Lung (tissue), 12 donors: Measurements from ENCODE around the gene RNGTT. TPM values are rescaled to one million over a fixed set of nuclear protein-coding genes. Genes with fewer than 3 reads are reported as not detected.

ENCODE experiments used
- ATAC-seq: fragments of 200-7000 bp; cut with Tn5 transposase; one replicate; pipeline ENCODE4 v1.9.1; 2020; ENCODE audit warnings: moderate number of reproducible peaks; ENCODE audit not compliant: insufficient read depth, low FRiP score
- DNase-seq, 3 donors: peaks; one replicate each; pipeline ENCODE4 v3.0.0-alpha.2; 2013 to 2017
- H3K27ac ChIP-seq, 2 donors: one replicate each; pipeline ENCODE4 v1.5.1; 2013; ENCODE audit warnings: mild to moderate bottlenecking in 2 of 2, moderate library complexity in 2 of 2, control low read depth in 1 of 2, inconsistent platforms in 1 of 2, low read depth in 1 of 2, low read length in 1 of 2
- H3K27me3 ChIP-seq, 3 donors: one replicate each; pipeline ENCODE4 v1.5.1; 2013; ENCODE audit warnings: low read length in 2 of 3; ENCODE audit not compliant: control insufficient read depth in 3 of 3, insufficient read depth in 3 of 3
- H3K36me3 ChIP-seq, 4 donors: one replicate each; pipeline ENCODE4 v1.5.1; 2013; ENCODE audit warnings: low read length in 4 of 4, mild to moderate bottlenecking in 1 of 4, moderate library complexity in 1 of 4; ENCODE audit not compliant: control insufficient read depth in 4 of 4, insufficient read depth in 4 of 4
- H3K4me1 ChIP-seq, 5 donors: one replicate each; pipeline ENCODE4 v1.5.1; 2013; ENCODE audit warnings: low read length in 5 of 5, mild to moderate bottlenecking in 2 of 5, moderate library complexity in 1 of 5; ENCODE audit not compliant: control insufficient read depth in 5 of 5, insufficient read depth in 5 of 5
- H3K4me3 ChIP-seq: one replicate; pipeline ENCODE4 v1.5.1; 2013; ENCODE audit warnings: mild to moderate bottlenecking, control low read depth, moderate library complexity
- H3K9ac ChIP-seq, 2 donors: one replicate each; pipeline ENCODE4 v1.5.1; 2013; ENCODE audit warnings: low read length in 2 of 2, control low read depth in 1 of 2; ENCODE audit not compliant: insufficient read depth in 1 of 2
- H3K9me3 ChIP-seq, 4 donors: one replicate each; pipeline ENCODE4 v1.5.1; 2013; ENCODE audit warnings: low read length in 3 of 4, mild to moderate bottlenecking in 1 of 4, moderate library complexity in 1 of 4; ENCODE audit not compliant: control insufficient read depth in 4 of 4, insufficient read depth in 3 of 4
- WGBS, 2 donors: extraction: QIAGEN DNeasy Blood & Tissue Kit; methylation state at CpG; one replicate each; pipeline ENCODE4 v1.1.7; 2013; 5-methylcytosine and 5-hydroxymethylcytosine counted together
- polyA plus RNA-seq, 2 donors: library from polyadenylated mRNA; stranded (reverse); fragments of 200-250 nt; gene quantifications; one replicate each; pipeline ENCODE4 v1.2.1, GENCODE V29; 2013
- total RNA-seq, 2 donors: library from RNA; depleted of rRNA in 1 of 2; stranded (reverse); fragments of >200 nt in 1 of 2; gene quantifications; one replicate each; pipeline ENCODE4 v1.2.1, GENCODE V29; 2014 to 2021
- TF ChIP-seq, protein P1 (sequence below): IDR thresholded peaks from 2 replicates; pipeline ENCODE4 v1.5.1; 2012; ENCODE audit warnings: mild to moderate bottlenecking; ENCODE audit errors: control extremely low read depth, extremely low read depth
- donor health status: control.
- donor health status: control.
- donor health status: Bipolar disorder and iron deficiency.
- donor health status: healthy.
- donor health status: DM: yes; HTN: yes; CAD: no.

The RNGTT gene
- total and polyA plus RNA-seq, 4 donors: 3.0 to 25.0 (median 9.2) TPM

DNA sequence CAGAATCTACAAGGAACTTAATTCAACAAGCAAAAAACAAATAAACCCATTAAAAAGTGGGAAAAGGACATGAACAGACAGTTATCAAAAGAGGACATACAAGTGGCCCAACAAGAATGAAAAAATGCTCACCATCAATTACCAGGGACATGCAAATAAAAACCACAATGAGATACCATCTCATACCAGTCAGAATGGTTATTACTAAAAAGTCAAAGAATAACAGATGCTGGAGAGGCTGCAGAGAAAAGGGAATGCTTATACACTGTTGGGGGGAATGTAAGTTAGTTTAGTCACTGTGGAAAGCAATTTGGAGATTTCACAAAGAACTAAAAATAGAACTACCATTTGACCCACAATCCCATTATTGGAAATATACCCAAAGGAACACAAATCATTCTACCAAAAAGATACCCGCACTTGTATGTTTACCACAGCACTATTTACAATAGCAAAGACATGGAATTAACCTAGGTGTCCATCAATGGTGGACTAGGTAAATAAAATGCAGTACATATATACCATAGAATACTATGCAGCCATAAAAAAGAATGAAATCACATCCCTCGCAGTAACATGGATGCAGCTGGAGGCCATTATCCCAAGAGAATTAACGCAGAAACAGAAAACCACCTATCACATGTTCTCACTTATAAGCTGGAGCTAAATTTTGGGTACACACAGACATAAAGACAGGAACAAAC, 48.4 kb downstream of the RNGTT start:
- Histone ChIP-seq H3K4me3 (no peak overlapping the region), H3K9ac (no peak overlapping the region), H3K9me3 (peaks cover 0 to 5% (median 1%) of the 10 kb centered on the region in 4 donors), H3K27ac (no peak overlapping the region), H3K4me1 (peaks cover 0 to 7% (median 0%) of the 10 kb centered on the region in 5 donors), H3K36me3 (peaks cover 0 to 4% (median 0%) of the 10 kb centered on the region in 4 donors), H3K27me3 (no peaks in the 10 kb centered on the region)
- WGBS, 2 donors: 97 to 99% methylated on average over 3 of the region's 3 CpGs
- DNase-seq (no peak), ATAC-seq (no peak)
- TF ChIP-seq, protein P1, sequence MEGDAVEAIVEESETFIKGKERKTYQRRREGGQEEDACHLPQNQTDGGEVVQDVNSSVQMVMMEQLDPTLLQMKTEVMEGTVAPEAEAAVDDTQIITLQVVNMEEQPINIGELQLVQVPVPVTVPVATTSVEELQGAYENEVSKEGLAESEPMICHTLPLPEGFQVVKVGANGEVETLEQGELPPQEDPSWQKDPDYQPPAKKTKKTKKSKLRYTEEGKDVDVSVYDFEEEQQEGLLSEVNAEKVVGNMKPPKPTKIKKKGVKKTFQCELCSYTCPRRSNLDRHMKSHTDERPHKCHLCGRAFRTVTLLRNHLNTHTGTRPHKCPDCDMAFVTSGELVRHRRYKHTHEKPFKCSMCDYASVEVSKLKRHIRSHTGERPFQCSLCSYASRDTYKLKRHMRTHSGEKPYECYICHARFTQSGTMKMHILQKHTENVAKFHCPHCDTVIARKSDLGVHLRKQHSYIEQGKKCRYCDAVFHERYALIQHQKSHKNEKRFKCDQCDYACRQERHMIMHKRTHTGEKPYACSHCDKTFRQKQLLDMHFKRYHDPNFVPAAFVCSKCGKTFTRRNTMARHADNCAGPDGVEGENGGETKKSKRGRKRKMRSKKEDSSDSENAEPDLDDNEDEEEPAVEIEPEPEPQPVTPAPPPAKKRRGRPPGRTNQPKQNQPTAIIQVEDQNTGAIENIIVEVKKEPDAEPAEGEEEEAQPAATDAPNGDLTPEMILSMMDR: no peak

DNA sequence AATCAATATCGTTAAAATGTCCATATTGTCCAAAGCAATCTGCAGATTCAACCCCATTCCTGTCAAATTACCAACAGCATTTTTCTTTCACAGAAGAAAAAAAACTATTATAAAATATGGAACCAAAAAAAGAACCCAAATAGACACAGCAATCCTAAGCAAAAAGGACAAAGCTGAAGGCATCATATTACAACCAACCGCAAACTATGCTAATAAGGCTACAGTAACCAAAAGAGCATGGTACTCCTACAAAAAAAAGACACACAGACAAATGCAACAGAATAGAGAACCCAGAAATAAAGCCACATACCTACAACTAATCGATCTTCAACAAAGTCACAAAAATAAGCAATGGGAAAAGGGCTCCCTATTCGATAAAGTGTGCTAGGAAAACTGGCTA, 49.2 kb downstream of the RNGTT start:
- Histone ChIP-seq H3K4me3 (no peak overlapping the region), H3K9ac (no peak overlapping the region), H3K4me1 (peaks cover 0 to 8% (median 0%) of the 10 kb centered on the region in 5 donors), H3K27me3 (no peaks in the 10 kb centered on the region), H3K36me3 (peaks cover 0 to 4% (median 0%) of the 10 kb centered on the region in 4 donors), H3K9me3 (peaks cover 0 to 5% (median 1%) of the 10 kb centered on the region in 4 donors), H3K27ac (no peak overlapping the region)
- no peak for DNase-seq
- ATAC-seq: no peak
- TF ChIP-seq, protein P1: no peak
- WGBS, 2 donors: 93 to 94% methylated on average over 4 of the region's 4 CpGs

DNA sequence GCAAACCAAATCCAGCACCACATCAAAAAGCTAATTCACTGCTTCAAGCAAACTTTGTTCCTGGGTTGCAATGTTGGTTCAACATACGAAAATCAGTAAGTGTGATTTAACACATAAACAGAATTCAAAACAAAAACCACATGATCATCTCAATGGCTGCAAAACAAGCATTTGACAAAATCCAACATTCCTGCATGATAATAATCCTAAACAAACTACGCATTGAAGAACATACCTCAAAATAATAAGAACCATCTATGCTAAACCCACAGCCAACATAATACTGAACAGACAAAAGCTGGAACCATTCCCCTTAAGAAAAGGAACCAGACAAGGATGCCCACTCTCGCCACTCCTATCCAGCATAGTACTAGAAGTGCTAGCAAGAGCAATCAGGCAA, 49.9 kb downstream of the RNGTT start:
- TF ChIP-seq, protein P1: no peak
- no peak overlapping the region for H3K9ac ChIP-seq
- no peak for ATAC-seq
- H3K4me3 ChIP-seq: no peak overlapping the region
- 92 to 95% methylated on average over 3 of the region's 3 CpGs for WGBS, 2 donors
- no peak overlapping the region for H3K27ac ChIP-seq
- H3K4me1 ChIP-seq: peaks cover 0 to 11% (median 0%) of the 10 kb centered on the region in 5 donors
- peaks cover 0 to 5% (median 1%) of the 10 kb centered on the region in 4 donors for H3K9me3 ChIP-seq
- peaks cover 0 to 4% (median 0%) of the 10 kb centered on the region in 4 donors for H3K36me3 ChIP-seq
- no peaks in the 10 kb centered on the region for H3K27me3 ChIP-seq
- no peak for DNase-seq
